Breast epithelium (tissue), 4 donors: ENCODE results near the gene KRT35. TPM values are rescaled to one million over a fixed set of nuclear protein-coding genes. Genes with fewer than 3 reads are reported as not detected.

Experiments used
- DNase-seq, 2 donors: peaks; one replicate each; pipeline ENCODE4 v3.0.0-alpha.2; 2019; ENCODE audit warnings: low spot score in 2 of 2
- H3K27ac ChIP-seq, 2 donors: fragments of 200-600 bp; sonication (generic) in 1 of 2; one replicate each; pipeline ENCODE4 v1.5.1; 2016 to 2019; ENCODE audit warnings: mild to moderate bottlenecking in 1 of 2
- H3K27me3 ChIP-seq, 2 donors: fragments of 200-600 bp; sonication (generic) in 1 of 2; one replicate each; pipeline versions ENCODE4 v1.5.1 to v1.6.0; 2017 to 2019; ENCODE audit warnings: control low read depth in 1 of 2, mild to moderate bottlenecking in 1 of 2
- H3K36me3 ChIP-seq: fragments of 200-600 bp; one replicate; pipeline ENCODE4 v1.5.1; 2019
- H3K4me1 ChIP-seq, 2 donors: fragments of 200-600 bp; sonication (generic); one replicate each; pipeline ENCODE4 v1.5.1; 2016 to 2019; ENCODE audit warnings: control low read depth in 1 of 2
- H3K4me3 ChIP-seq, 3 donors: fragments of 200-600 bp; sonication (generic); 1 replicate in 2 of 3; 2 replicates in 1 of 3; pipeline ENCODE4 v1.5.1; 2016 to 2019; ENCODE audit warnings: mild to moderate bottlenecking in 3 of 3, moderate library complexity in 2 of 3
- H3K9me3 ChIP-seq, 2 donors: fragments of 200-600 bp; sonication (generic) in 1 of 2; one replicate each; pipeline ENCODE4 v1.5.1; 2016 to 2019; ENCODE audit warnings: control low read depth in 1 of 2
- POLR2A ChIP-seq: fragments of 450-650 bp; IDR thresholded peaks from one replicate; pipeline ENCODE4 v1.6.1; 2016; ENCODE audit warnings: antibody characterized with exemption, mild to moderate bottlenecking, moderate library complexity
- POLR2AphosphoS5 ChIP-seq, 3 donors: sonication (generic); formaldehyde crosslinking; IDR thresholded peaks; one replicate each; pipeline ENCODE4 v1.6.1; 2017; ENCODE audit warnings: antibody characterized with exemption in 3 of 3
- intact Hi-C: fragments of 100-400 bp; cut with DNase I; formaldehyde crosslinking; loops from one replicate; pipeline ENCODE4 v1.15.1; 2023; ENCODE audit warnings: low total_unique reads
- total RNA-seq, 3 donors: library from RNA; depleted of rRNA; stranded (reverse); fragments of >200 nt; gene quantifications; one replicate each; pipeline ENCODE4 v1.1.0, GENCODE V29; 2016
- TF ChIP-seq, protein P1 (sequence below), 3 donors: fragments of 450-650 bp; IDR thresholded peaks; one replicate each; pipeline ENCODE4 v1.5.1; 2016 to 2017; ENCODE audit warnings: antibody characterized with exemption in 3 of 3, mild to moderate bottlenecking in 3 of 3, moderate library complexity in 3 of 3

Gene KRT35
- total RNA-seq, 3 donors from 2014 or later = not detected

DNA sequence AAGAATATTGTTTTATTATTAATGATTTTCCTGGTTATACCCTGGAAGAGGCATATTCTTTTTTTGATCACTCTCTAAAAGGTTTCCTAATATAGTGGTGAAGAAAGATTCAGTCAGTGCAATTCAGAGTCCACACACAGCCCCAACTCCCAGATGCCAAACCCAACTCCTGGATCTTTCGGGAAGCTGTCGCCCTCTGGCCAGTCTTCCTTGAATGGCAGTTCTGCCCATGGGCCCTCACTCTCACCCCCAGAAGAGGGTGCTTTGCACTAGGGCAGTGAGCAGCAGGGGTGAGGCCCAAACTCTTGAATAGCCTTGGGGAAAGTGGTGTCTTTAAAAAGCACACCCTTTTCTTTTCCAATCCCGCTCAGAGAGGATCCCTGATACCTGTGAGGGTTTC is 24.7 kb downstream of the KRT35 start:
- TF ChIP-seq, protein P1, sequence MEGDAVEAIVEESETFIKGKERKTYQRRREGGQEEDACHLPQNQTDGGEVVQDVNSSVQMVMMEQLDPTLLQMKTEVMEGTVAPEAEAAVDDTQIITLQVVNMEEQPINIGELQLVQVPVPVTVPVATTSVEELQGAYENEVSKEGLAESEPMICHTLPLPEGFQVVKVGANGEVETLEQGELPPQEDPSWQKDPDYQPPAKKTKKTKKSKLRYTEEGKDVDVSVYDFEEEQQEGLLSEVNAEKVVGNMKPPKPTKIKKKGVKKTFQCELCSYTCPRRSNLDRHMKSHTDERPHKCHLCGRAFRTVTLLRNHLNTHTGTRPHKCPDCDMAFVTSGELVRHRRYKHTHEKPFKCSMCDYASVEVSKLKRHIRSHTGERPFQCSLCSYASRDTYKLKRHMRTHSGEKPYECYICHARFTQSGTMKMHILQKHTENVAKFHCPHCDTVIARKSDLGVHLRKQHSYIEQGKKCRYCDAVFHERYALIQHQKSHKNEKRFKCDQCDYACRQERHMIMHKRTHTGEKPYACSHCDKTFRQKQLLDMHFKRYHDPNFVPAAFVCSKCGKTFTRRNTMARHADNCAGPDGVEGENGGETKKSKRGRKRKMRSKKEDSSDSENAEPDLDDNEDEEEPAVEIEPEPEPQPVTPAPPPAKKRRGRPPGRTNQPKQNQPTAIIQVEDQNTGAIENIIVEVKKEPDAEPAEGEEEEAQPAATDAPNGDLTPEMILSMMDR (IDR thresholded peaks at IDR 0.05) = peak in 1 of 3 donors; percentile 50
- no peak for TF ChIP-seq POLR2AphosphoS5 (IDR thresholded peaks at IDR 0.05)
- DNase-seq = peak in 1 of 2 donors; percentile 36
- no peaks in the 10 kb centered on the region for H3K27me3 ChIP-seq
- H3K9me3 ChIP-seq = no peaks in the 10 kb centered on the region
- H3K4me1 ChIP-seq = no peaks in the 10 kb centered on the region
- H3K4me3 ChIP-seq = no peak overlapping the region
- H3K27ac ChIP-seq = peak overlapping the region in 1 of 2 donors; percentile 1
- H3K36me3 ChIP-seq = no peaks in the 10 kb centered on the region
- intact Hi-C loops = no loop called here

DNA sequence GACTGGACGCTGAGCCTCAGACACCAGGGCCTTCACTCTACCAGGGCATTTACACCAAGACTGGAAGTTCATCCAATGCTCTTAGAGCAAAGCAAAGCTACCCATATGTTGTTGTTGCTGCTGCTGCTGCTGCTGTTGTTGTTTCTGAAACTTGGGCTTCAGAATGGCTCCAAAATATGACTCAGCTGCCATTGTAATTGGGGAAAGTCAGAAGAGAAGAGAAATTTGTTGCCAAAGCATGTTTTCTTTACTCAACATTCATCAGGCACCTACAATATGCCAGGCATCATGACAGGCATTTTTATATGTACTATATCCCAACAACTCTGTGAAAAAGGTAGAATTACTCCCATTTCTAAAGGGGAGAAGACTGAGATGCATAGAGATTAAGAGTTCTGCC is 25.7 kb downstream of the KRT35 start:
- Histone ChIP-seq H3K4me3 (no peak overlapping the region), H3K4me1 (no peaks in the 10 kb centered on the region), H3K36me3 (no peaks in the 10 kb centered on the region), H3K9me3 (no peaks in the 10 kb centered on the region), H3K27me3 (no peaks in the 10 kb centered on the region), H3K27ac (no peak overlapping the region)
- no peak for TF ChIP-seq POLR2AphosphoS5 (IDR thresholded peaks at IDR 0.05)
- TF ChIP-seq, protein P1 (IDR thresholded peaks at IDR 0.05) = no peak
- no peak for TF ChIP-seq POLR2A
- no peak for DNase-seq
- intact Hi-C loops = no loop called here

DNA sequence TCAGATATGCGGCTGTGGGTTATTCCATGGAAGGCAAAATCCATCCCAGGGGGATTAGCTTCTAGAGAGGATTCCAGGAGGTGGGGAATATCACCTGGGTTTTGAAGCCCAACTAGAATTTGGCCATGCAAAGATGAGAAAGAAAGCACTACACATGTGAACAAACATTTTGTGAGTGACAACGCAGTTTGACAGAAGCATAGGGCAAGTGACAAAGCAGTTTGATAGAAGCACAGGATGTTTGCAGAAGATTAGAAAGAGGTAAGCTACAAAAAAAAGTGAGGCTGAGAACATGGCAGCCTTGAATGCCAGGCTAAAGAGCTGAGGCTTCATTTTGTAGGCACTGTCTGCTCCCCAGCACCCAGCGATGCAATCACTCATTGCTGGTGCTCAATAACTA is 27.9 kb downstream of the KRT35 start:
- intact Hi-C loops = no loop called here
- no peak for DNase-seq
- H3K9me3 ChIP-seq = no peaks in the 10 kb centered on the region
- H3K27ac ChIP-seq = no peak overlapping the region
- no peaks in the 10 kb centered on the region for H3K27me3 ChIP-seq
- no peak for TF ChIP-seq POLR2A
- TF ChIP-seq, protein P1 (IDR thresholded peaks at IDR 0.05) = no peak
- no peak for TF ChIP-seq POLR2AphosphoS5 (IDR thresholded peaks at IDR 0.05)
- H3K36me3 ChIP-seq = no peaks in the 10 kb centered on the region
- H3K4me3 ChIP-seq = no peak overlapping the region
- H3K4me1 ChIP-seq = no peaks in the 10 kb centered on the region

DNA sequence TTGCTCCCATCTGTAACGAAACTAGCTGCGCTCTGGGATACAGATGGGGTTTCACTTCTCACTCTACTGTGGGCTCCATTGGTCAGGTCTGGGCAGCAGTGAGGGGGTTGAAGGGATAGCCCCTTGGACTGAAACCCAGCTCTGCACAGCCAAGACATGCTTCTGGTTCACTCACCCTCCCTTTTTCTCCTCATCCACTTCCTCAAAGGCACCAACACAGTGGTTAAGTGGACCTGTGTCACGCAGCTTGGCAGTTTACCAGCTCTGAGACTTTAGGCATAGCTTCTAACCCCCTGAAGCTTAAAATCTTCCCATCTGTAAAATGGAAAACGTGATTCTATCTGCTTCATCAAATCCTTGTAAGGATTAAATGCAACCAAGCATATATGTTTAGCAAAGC is 28.7 kb downstream of the KRT35 start:
- Histone ChIP-seq H3K4me1 (no peaks in the 10 kb centered on the region), H3K9me3 (no peaks in the 10 kb centered on the region), H3K27ac (no peak overlapping the region), H3K27me3 (no peaks in the 10 kb centered on the region), H3K36me3 (no peaks in the 10 kb centered on the region), H3K4me3 (no peak overlapping the region)
- no peak for DNase-seq
- TF ChIP-seq, protein P1 (IDR thresholded peaks at IDR 0.05) = no peak
- no peak for TF ChIP-seq POLR2A
- no peak for TF ChIP-seq POLR2AphosphoS5 (IDR thresholded peaks at IDR 0.05)
- intact Hi-C loops = no loop called here

DNA sequence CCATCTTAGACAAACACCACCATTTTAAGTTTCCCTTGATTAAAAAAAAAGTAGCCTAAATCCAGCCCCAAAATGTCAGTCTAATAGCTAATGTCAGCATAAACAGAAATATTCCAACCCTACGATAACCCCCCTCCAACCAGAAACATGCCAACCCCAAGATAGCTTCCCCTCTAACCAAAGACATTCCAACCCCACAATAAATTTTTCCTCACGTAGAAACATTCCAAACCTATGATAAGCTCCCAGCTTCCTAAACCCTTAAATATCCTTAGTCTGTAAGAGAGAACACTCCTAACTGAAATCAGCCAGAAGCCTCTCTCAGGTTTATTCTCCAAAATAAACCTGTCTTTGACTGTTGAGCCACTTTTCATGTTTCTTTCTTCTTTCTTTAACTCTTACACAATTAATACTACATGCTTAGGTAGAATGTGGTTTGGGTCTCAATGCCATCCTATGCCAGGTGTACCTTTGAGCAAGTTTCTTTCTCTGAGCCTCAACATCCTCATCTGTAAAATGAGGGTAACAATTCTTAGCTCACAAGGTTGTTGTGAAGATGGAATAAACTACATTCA is 29.7 kb downstream of the KRT35 start:
- TF ChIP-seq, protein P1 (IDR thresholded peaks at IDR 0.05) = no peak
- TF ChIP-seq POLR2A (no peak), POLR2AphosphoS5 (IDR thresholded peaks at IDR 0.05) (no peak)
- Histone ChIP-seq H3K4me3 (no peak overlapping the region), H3K27me3 (no peaks in the 10 kb centered on the region), H3K27ac (no peak overlapping the region), H3K36me3 (no peaks in the 10 kb centered on the region), H3K9me3 (no peaks in the 10 kb centered on the region), H3K4me1 (no peaks in the 10 kb centered on the region)
- DNase-seq = no peak
- intact Hi-C loops = no loop called here
